Measurements from ENCODE around the gene GPD2.

Gene GPD2

GRCh38 chr2:156553714-156554442, 117.7 kb downstream of the GPD2 start:
- ATAC-seq (ENCODE audit: insufficient read depth, low read depth) (no peak), DNase-seq (no peak)
- Histone ChIP-seq H4K20me1 (ENCODE audit: insufficient read depth, low read length) (no peaks in the 10 kb centered on the region), H3K4me1 (ENCODE audit: insufficient read depth, low read length) (no peaks in the 10 kb centered on the region), H3K9ac (ENCODE audit: low read depth, low read length) (no peak overlapping the region), H3K79me2 (ENCODE audit: insufficient read depth, low read length) (no peaks in the 10 kb centered on the region), H3K27me3 (ENCODE audit: insufficient read depth, low read length, poor library complexity) (no peaks in the 10 kb centered on the region), H3K4me2 (ENCODE audit: insufficient read depth, low read length) (no peak overlapping the region), H3K9me3 (ENCODE audit: insufficient read depth, low read length, severe bottlenecking) (no peaks in the 10 kb centered on the region), H3K36me3 (ENCODE audit: insufficient read depth, low read length) (peaks cover 5% of the 10 kb centered on the region; the same call in 1 of the 2 replicates), H3K27ac (ENCODE audit: low read length) (no peak overlapping the region), H3K4me3 (ENCODE audit: low read depth in 1 of 2, low read length in 2 of 2) (no peak overlapping the region), H2AFZ (ENCODE audit: low read depth, low read length) (no peak overlapping the region)
- TF ChIP-seq, protein P1, sequence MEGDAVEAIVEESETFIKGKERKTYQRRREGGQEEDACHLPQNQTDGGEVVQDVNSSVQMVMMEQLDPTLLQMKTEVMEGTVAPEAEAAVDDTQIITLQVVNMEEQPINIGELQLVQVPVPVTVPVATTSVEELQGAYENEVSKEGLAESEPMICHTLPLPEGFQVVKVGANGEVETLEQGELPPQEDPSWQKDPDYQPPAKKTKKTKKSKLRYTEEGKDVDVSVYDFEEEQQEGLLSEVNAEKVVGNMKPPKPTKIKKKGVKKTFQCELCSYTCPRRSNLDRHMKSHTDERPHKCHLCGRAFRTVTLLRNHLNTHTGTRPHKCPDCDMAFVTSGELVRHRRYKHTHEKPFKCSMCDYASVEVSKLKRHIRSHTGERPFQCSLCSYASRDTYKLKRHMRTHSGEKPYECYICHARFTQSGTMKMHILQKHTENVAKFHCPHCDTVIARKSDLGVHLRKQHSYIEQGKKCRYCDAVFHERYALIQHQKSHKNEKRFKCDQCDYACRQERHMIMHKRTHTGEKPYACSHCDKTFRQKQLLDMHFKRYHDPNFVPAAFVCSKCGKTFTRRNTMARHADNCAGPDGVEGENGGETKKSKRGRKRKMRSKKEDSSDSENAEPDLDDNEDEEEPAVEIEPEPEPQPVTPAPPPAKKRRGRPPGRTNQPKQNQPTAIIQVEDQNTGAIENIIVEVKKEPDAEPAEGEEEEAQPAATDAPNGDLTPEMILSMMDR (IDR thresholded peaks at IDR 0.05; ENCODE audit: borderline replicate concordance, extremely low read depth, low read length, poor library complexity, severe bottlenecking): no peak
- TF ChIP-seq EZH2 (IDR thresholded peaks at IDR 0.05; ENCODE audit: borderline replicate concordance, low read depth, low read length, severe bottlenecking): no peak

- H3K9ac ChIP-seq (ENCODE audit: low read depth, low read length): no peak overlapping the region
- no peak for ATAC-seq (ENCODE audit: insufficient read depth, low read depth)
- H3K4me1 ChIP-seq (ENCODE audit: insufficient read depth, low read length): no peaks in the 10 kb centered on the region
- no peaks in the 10 kb centered on the region for H3K9me3 ChIP-seq (ENCODE audit: insufficient read depth, low read length, severe bottlenecking)
- TF ChIP-seq, protein P1 (IDR thresholded peaks at IDR 0.05; ENCODE audit: borderline replicate concordance, extremely low read depth, low read length, poor library complexity, severe bottlenecking): no peak
- TF ChIP-seq EZH2 (IDR thresholded peaks at IDR 0.05; ENCODE audit: borderline replicate concordance, low read depth, low read length, severe bottlenecking): no peak
- no peaks in the 10 kb centered on the region for H3K79me2 ChIP-seq (ENCODE audit: insufficient read depth, low read length)
- H3K36me3 ChIP-seq (ENCODE audit: insufficient read depth, low read length): peaks cover 5% of the 10 kb centered on the region; the same call in 1 of the 2 replicates
- H3K4me2 ChIP-seq (ENCODE audit: insufficient read depth, low read length): no peak overlapping the region
- no peaks in the 10 kb centered on the region for H4K20me1 ChIP-seq (ENCODE audit: insufficient read depth, low read length)
- H3K4me3 ChIP-seq (ENCODE audit: low read depth in 1 of 2, low read length in 2 of 2): no peak overlapping the region
- no peak overlapping the region for H3K27ac ChIP-seq (ENCODE audit: low read length)
- H2AFZ ChIP-seq (ENCODE audit: low read depth, low read length): no peak overlapping the region
- no peak for DNase-seq
- H3K27me3 ChIP-seq (ENCODE audit: insufficient read depth, low read length, poor library complexity): no peaks in the 10 kb centered on the region
Observed at GRCh38 chr2:156561326-156561725, 125.1 kb downstream of the GPD2 start.

DNA sequence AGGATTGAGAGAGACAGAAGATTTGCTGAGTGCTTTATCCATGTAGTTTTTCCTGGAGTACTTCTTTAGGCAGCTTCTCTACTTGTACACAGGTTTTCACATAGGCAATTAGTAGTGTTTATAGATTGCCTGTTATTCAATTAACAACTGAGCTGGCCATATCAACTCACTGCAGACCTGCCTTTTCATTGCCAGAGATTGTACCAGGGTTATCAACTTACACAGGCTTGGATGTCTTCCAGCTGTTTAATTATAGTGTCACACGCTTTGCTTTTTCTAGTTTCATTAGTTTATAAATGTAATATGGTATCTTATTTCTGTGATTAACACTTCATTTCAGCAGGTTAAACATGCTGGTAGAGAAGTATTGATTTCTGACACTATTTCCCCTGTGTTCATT, 125.9 kb downstream of the GPD2 start:
- no peak overlapping the region for H3K9ac ChIP-seq (ENCODE audit: low read depth, low read length)
- TF ChIP-seq, protein P1 (IDR thresholded peaks at IDR 0.05; ENCODE audit: borderline replicate concordance, extremely low read depth, low read length, poor library complexity, severe bottlenecking): no peak
- TF ChIP-seq EZH2 (IDR thresholded peaks at IDR 0.05; ENCODE audit: borderline replicate concordance, low read depth, low read length, severe bottlenecking): no peak
- H2AFZ ChIP-seq (ENCODE audit: low read depth, low read length): no peak overlapping the region
- no peaks in the 10 kb centered on the region for H3K27me3 ChIP-seq (ENCODE audit: insufficient read depth, low read length, poor library complexity)
- no peaks in the 10 kb centered on the region for H3K9me3 ChIP-seq (ENCODE audit: insufficient read depth, low read length, severe bottlenecking)
- no peaks in the 10 kb centered on the region for H3K4me1 ChIP-seq (ENCODE audit: insufficient read depth, low read length)
- DNase-seq: no peak
- no peak overlapping the region for H3K4me2 ChIP-seq (ENCODE audit: insufficient read depth, low read length)
- no peak overlapping the region for H3K27ac ChIP-seq (ENCODE audit: low read length)
- H3K36me3 ChIP-seq (ENCODE audit: insufficient read depth, low read length): peaks cover 5% of the 10 kb centered on the region; the same call in 1 of the 2 replicates
- no peaks in the 10 kb centered on the region for H3K79me2 ChIP-seq (ENCODE audit: insufficient read depth, low read length)
- ATAC-seq (ENCODE audit: insufficient read depth, low read depth): no peak
- no peaks in the 10 kb centered on the region for H4K20me1 ChIP-seq (ENCODE audit: insufficient read depth, low read length)
- no peak overlapping the region for H3K4me3 ChIP-seq (ENCODE audit: low read depth in 1 of 2, low read length in 2 of 2)

All from DND-41 (cell line).